Measurements from ENCODE around the gene ANKRD17. TPM values are rescaled to one million over a fixed set of nuclear protein-coding genes. Genes with fewer than 3 reads are reported as not detected.

The ANKRD17 gene
- total and polyA plus RNA-seq, 9 donors: 13.2 to 59.7 (median 49.3) TPM

DNA sequence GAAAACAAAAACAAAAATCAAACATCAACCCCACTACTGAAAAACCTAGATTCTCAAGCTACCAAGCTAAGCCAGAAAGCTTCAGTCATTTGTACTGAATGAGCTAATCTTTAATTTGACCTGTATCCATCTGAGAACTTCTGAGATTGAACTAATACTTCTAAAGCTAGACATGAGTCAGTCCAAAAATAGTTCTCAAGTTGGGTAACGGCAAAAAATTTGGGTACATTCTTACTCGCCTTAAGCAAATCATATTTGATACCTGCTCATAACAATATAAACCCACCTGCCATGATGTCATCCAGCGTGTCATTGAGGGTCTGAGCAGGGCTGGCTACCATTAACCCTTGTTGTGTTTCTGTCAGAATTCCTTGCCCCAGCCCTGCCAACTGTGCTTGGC, 119.4 kb downstream of the ANKRD17 start:
- no peaks in the 10 kb centered on the region for H3K4me1 ChIP-seq (ENCODE audit: insufficient read depth)
- H3K4me3 ChIP-seq: no peak overlapping the region
- H3K9me3 ChIP-seq: no peaks in the 10 kb centered on the region
- H3K36me3 ChIP-seq: no peaks in the 10 kb centered on the region
- no peak overlapping the region for H3K27ac ChIP-seq
- intact Hi-C loops (cut with DNase I): no loop called here
- no peak for DNase-seq
- 90 to 95% (median 90%) methylated on average over 3 of the region's 3 CpGs for WGBS, 3 donors
- no peaks in the 10 kb centered on the region for H3K27me3 ChIP-seq
- TF ChIP-seq POLR2A (IDR thresholded peaks at IDR 0.05): no peak
- TF ChIP-seq, protein P1, sequence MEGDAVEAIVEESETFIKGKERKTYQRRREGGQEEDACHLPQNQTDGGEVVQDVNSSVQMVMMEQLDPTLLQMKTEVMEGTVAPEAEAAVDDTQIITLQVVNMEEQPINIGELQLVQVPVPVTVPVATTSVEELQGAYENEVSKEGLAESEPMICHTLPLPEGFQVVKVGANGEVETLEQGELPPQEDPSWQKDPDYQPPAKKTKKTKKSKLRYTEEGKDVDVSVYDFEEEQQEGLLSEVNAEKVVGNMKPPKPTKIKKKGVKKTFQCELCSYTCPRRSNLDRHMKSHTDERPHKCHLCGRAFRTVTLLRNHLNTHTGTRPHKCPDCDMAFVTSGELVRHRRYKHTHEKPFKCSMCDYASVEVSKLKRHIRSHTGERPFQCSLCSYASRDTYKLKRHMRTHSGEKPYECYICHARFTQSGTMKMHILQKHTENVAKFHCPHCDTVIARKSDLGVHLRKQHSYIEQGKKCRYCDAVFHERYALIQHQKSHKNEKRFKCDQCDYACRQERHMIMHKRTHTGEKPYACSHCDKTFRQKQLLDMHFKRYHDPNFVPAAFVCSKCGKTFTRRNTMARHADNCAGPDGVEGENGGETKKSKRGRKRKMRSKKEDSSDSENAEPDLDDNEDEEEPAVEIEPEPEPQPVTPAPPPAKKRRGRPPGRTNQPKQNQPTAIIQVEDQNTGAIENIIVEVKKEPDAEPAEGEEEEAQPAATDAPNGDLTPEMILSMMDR (IDR thresholded peaks at IDR 0.05): no peak
- TF ChIP-seq EP300 (IDR thresholded peaks at IDR 0.05): no peak

- Histone ChIP-seq H3K27me3 (no peaks in the 10 kb centered on the region), H3K9me3 (no peaks in the 10 kb centered on the region), H3K36me3 (no peaks in the 10 kb centered on the region), H3K4me3 (no peak overlapping the region), H3K4me1 (ENCODE audit: insufficient read depth) (no peaks in the 10 kb centered on the region), H3K27ac (no peak overlapping the region)
- no peak for DNase-seq
- TF ChIP-seq EP300 (IDR thresholded peaks at IDR 0.05) (no peak), POLR2A (IDR thresholded peaks at IDR 0.05) (no peak)
- TF ChIP-seq, protein P1 (IDR thresholded peaks at IDR 0.05): no peak
- intact Hi-C loops (cut with DNase I): no loop called here
- 65 to 72% (median 66%) methylated on average over 2 of the region's 2 CpGs for WGBS, 3 donors
Observed at GRCh38 chr4:73137121-73137520, 121.5 kb downstream of the ANKRD17 start.

DNA sequence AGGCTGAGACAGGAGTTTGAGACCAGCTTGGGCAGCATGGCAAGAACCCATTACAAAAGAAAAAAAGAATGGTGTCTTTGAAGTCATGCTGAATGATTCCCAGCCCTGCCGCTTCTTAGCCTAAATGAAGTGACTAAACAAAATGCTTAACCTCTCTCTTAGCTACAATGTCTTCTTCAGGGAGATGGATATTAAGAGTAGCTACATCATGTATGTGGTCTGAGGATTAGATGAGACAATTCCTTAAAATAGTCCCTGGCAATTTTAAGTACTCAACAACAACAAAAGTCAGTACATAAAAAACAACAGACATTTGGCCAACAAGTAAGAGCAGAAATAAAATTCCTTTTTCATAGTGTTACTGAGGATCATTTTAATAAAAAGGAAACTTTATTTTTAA, 124.8 kb downstream of the ANKRD17 start:
- no peak for DNase-seq
- TF ChIP-seq POLR2A (IDR thresholded peaks at IDR 0.05) (no peak), EP300 (IDR thresholded peaks at IDR 0.05) (no peak)
- TF ChIP-seq, protein P1 (IDR thresholded peaks at IDR 0.05): no peak
- Histone ChIP-seq H3K9me3 (no peaks in the 10 kb centered on the region), H3K4me3 (no peak overlapping the region), H3K36me3 (no peaks in the 10 kb centered on the region), H3K4me1 (ENCODE audit: insufficient read depth) (no peaks in the 10 kb centered on the region), H3K27me3 (no peaks in the 10 kb centered on the region), H3K27ac (no peak overlapping the region)
- WGBS, 3 donors: 98 to 100% (median 100%) methylated on average over 1 of the region's 1 CpG
- intact Hi-C loops (cut with DNase I): no loop called here

DNA sequence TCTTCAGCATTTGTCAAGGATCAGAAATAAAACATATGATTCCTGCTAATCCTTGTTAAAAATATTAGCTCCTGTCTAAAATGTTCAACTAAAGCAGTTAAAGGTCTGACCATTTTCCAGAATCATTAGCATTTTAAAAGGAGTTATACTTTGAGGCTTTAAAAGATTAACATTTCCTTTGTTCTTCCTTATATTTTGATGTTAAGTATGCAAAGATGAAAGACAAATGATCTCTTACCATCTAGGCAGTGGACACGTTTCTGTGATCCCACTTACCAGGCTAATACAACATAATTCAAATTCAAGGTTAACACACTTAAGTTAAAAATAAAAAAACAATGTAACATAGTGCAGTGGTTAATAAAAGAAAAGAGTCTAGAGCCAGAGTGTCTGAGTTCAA, 127.3 kb downstream of the ANKRD17 start:
- H3K4me3 ChIP-seq: no peak overlapping the region
- WGBS, 3 donors: 35 to 51% (median 41%) methylated on average over 1 of the region's 1 CpG
- no peak overlapping the region for H3K27ac ChIP-seq
- no peaks in the 10 kb centered on the region for H3K9me3 ChIP-seq
- H3K27me3 ChIP-seq: no peaks in the 10 kb centered on the region
- H3K36me3 ChIP-seq: no peaks in the 10 kb centered on the region
- intact Hi-C loops (cut with DNase I): no loop called here
- DNase-seq: no peak
- no peak for TF ChIP-seq POLR2A (IDR thresholded peaks at IDR 0.05)
- no peak for TF ChIP-seq EP300 (IDR thresholded peaks at IDR 0.05)
- TF ChIP-seq, protein P1 (IDR thresholded peaks at IDR 0.05): no peak
- no peaks in the 10 kb centered on the region for H3K4me1 ChIP-seq (ENCODE audit: insufficient read depth)

DNA sequence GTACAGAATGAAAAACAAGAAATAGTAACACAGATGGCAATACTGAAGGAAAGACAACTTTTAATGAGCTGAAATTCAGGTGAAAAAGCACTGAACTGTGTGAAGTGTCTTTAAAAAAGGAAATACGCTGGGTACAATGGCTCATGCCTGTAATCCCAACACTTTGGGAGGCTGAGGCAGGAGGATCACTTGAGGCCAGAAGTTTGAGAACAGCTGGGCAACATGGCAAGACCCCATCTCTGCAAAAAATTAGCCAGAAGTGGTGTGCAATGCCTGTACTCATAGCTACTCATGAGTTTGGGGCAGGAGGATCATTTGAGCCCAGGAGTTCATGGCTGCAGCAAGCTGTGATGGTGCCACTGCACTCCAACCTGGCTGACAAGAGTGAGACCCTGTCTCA, 129.3 kb downstream of the ANKRD17 start:
- no peak for TF ChIP-seq EP300 (IDR thresholded peaks at IDR 0.05)
- TF ChIP-seq POLR2A (IDR thresholded peaks at IDR 0.05): no peak
- TF ChIP-seq, protein P1 (IDR thresholded peaks at IDR 0.05): no peak
- Histone ChIP-seq H3K27ac (no peak overlapping the region), H3K4me1 (ENCODE audit: insufficient read depth) (no peaks in the 10 kb centered on the region), H3K4me3 (no peak overlapping the region), H3K36me3 (no peaks in the 10 kb centered on the region), H3K9me3 (no peaks in the 10 kb centered on the region), H3K27me3 (no peaks in the 10 kb centered on the region)
- DNase-seq: no peak
- WGBS, 3 donors: 95 to 98% (median 97%) methylated on average over 1 of the region's 1 CpG
- intact Hi-C loops (cut with DNase I): no loop called here
